OCI-LY1 (cell line): ENCODE results near the gene KIAA0319L.

ENCODE experiments used
- CTCF ChIP-seq: fragments of 200-600 bp; sonication (generic), shearing (Covaris generic); IDR thresholded peaks from 2 replicates; pipeline ENCODE4 v1.5.1; 2017; ENCODE audit warnings: mild to moderate bottlenecking, antibody characterized with exemption, low read length, moderate library complexity, mixed read lengths
- EZH2 ChIP-seq: fragments of 200-600 bp; sonication (generic), shearing (Covaris generic); IDR thresholded peaks from 2 replicates; pipeline ENCODE4 v1.8.0; 2017; ENCODE audit warnings: borderline replicate concordance, mixed run types, mild to moderate bottlenecking, antibody characterized with exemption, low read length, moderate library complexity, mixed read lengths

GRCh38 chr1:35524106-35524505, 33.1 kb downstream of the KIAA0319L start:
- TF ChIP-seq CTCF (no peak), EZH2 (no peak)
